AG10803 (cell line): Measurements from ENCODE around the gene OR4C3.

Experiments
- DNase-seq: peaks from one replicate; pipeline ENCODE4 v3.0.0; 2010; ENCODE audit warnings: low read depth
- H3K4me3 ChIP-seq: 2 replicates; pipeline ENCODE4 v1.5.1; 2011; ENCODE audit warnings: mild to moderate bottlenecking, low read length, control low read depth
- CTCF ChIP-seq: conservative IDR thresholded peaks from 2 replicates; pipeline ENCODE4 v1.5.1; 2011; ENCODE audit warnings: mild to moderate bottlenecking, low read length, control low read depth, inconsistent platforms

OR4C3 gene

DNA sequence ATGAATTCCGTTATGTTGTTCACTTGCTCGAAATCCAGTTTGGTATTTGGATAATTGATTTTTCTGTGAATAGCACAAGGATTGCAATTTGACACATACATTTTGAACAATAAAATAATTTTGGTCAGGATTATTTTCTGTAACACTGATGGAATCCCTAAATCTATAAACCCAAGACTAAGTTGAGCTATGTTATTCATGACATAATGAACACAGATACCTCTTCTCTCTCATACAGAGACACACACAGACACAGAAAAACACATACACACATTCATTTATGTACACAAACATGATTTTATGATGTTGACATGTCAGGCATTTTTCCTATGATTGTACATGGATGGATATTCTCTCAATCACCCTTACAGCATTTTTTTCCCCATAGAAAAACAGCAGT is 41.6 kb downstream of the OR4C3 start, which contains the start of gene OR4C5:
TSS of gene OR4C5 (minus strand) at position 101 of the 400 bp plus-strand sequence. CDS start at position 101, 0 bp downstream.
- no peak for DNase-seq
- no peak for TF ChIP-seq CTCF
- no peak within 1 kb of the TSS for H3K4me3 ChIP-seq
